ENCODE results near the gene VSTM2B.
"Not testable (repeated sequence)": the region's sequence is repeated elsewhere in the genome, so short reads cannot be mapped to it uniquely, and the experiment has no call there.

The VSTM2B gene

DNA sequence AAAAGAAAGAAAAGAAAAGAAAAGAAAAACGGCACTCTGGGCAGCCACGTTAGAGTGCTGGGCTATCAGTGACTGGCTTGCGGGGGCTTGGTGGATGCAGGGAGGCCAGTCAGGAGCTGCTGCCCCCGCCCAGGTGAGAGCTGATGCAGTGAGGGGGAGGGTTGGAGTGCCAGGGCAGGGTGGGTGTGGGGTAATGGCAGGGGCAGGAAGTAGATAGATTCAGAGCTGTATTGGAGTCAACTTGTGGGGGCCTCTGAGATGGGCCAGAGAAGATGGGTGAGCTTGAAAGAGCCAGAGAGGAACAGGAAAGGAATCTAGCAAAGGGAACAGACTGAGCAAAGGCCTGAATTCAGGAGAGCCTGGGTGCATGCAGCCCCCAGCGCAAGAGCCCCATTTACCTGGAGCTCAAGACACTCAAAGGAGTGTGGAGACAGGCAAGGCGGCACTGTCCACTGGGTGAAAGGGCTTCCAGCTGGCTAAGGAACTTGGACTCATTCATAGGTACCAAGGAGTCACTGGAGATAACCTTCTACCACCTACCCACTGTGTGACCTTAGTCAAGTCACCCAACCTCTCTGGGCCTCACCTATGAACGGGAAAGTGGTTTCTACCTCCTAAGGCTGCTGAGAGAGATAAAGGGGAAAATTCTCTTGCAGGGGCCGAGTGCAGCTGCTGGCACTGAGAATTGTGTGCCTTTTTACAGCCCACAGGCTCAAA is 20.2 kb downstream of the VSTM2B start:
- no peak for DNase-seq (ENCODE audit: low read depth)

GRCh38 chr19:29546583-29547190 is 20.9 kb downstream of the VSTM2B start:
- DNase-seq (ENCODE audit: low read depth) = no peak

GRCh38 chr19:29547361-29547960 is 21.7 kb downstream of the VSTM2B start:
- DNase-seq (ENCODE audit: low read depth) = no peak

DNA sequence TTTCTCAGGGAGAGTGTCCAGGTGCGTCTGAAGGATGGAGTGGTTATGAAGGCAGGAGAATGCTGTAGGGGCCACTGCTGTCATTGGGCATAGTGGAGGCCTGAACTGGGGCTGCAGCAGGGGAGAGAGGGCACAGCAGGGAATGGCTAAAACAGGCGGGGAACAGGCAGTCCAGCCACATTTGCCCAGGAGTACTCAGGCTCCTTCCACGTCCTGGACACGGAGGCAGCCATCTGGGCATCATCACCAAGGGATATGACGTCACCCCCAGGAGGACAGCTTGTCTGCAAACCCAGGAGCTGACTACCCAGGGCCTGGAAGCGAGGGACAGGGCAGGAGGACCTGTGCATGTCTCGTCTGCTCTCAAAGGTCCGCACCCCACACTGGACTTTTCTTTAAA is 22.2 kb downstream of the VSTM2B start:
- no peak for DNase-seq (ENCODE audit: low read depth)

- DNase-seq (ENCODE audit: low read depth) = no peak
Observed at GRCh38 chr19:29548483-29549085, 22.8 kb downstream of the VSTM2B start.

DNA sequence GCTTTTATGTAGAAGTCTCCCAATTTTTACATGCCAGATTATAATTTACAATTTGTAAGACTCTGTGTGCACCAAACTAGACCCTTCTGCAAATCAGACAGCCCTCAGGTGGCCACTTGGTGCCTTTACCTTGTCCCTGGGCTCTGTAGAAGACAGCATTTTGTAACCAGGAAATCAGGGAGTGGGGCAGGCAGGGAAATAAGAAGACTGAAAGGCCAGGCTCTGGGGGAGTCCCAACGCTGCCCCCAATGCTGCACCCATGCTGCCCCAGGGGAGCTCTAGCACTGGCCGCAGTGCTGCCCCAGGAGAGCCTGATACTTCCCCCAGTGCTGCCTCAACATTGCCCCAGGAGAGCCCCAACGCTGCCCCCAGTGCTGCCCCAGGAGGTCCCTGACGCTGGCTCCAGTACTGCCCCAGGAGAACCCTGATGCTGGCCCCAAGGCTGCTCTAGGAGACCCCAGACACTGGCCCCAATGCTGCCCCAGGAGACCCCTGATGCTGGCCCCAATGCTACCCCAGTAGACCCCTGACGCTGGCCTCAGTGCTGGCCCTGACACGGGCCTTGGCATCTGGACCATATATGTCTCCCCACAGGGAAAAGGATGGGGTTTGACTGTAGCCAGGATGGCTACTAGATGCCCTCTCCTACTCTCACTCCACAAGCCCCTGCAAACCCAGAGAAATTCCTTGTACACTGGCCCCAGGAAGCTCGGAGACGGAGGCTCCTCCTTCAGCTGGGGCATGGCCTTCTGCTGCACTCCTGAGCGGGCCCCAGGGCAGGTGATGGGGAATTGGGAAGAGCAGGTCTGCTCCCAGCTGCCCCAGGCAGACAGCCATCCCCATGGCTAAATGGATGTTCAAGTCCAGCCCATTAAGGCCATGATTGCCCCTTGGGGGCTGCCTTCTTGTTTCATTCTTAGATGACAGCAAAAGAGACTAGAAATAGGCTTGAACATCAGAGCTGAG is 23.6 kb downstream of the VSTM2B start:
- no peak for DNase-seq (ENCODE audit: low read depth)

GRCh38 chr19:29550896-29551295 is 25.1 kb downstream of the VSTM2B start:
- DNase-seq (ENCODE audit: low read depth) = no peak

DNA sequence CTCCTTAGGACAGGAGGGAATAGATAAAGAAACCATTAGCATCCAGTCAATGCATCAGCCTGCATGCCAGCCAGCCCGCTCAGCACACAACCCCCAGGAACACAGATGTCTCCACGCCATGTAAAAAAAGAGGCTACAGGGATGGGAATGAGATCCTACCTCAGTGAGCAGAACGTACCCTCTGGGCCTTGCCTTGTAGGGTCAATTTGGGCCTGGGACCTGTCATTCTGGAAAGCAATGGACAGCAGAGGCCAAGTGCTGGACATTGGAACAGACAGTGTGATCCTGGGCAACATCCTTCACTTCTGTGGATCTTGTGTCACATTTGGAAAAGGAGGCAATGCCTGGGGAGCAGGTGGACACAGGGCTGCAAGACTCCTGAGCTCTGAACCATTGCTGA is 26.0 kb downstream of the VSTM2B start:
- no peak for DNase-seq (ENCODE audit: low read depth)

GRCh38 chr19:29552454-29553280 is 26.9 kb downstream of the VSTM2B start:
- no peak for DNase-seq (ENCODE audit: low read depth)

DNA sequence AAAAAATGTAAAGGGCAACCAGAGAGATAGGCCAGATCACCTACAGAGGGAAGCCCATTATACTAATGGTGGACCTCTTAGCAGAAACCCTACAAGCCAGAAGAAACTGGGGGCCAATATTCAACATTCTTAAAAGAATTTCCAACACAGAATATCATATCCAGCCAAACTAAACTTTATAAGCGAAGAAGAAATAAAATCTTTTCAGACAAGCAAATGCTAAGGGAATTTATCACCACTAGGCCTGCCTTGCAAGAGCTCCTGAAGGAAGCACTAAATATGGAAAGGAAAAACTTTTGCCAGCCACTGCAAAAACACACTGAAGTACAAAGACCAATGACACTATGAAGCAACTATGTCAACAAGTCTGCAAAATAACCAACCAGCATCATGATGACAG is 28.4 kb downstream of the VSTM2B start:
- no peak for DNase-seq (ENCODE audit: low read depth)

DNA sequence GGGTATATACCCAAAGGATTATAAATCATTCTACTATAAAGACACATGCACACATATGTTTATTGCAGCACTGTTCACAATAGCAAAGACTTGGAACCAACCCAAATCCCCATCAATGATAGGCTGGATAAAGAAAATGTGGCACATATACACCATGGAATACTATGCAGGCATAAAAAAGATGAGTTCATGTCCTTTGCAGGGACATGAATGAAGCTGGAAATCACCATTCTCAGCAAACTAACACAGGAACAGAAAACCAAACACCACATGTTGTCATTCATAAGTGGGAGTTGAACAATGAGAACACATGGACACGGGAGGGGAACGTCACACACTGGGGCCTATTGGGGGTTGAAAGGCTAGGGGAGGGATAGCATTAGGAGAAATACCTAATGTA is 33.3 kb downstream of the VSTM2B start:
- not testable (repeated sequence) for DNase-seq (ENCODE audit: low read depth)

- DNase-seq (ENCODE audit: low read depth) = no peak
Observed at GRCh38 chr19:29559743-29560142, 33.9 kb downstream of the VSTM2B start.

DNA sequence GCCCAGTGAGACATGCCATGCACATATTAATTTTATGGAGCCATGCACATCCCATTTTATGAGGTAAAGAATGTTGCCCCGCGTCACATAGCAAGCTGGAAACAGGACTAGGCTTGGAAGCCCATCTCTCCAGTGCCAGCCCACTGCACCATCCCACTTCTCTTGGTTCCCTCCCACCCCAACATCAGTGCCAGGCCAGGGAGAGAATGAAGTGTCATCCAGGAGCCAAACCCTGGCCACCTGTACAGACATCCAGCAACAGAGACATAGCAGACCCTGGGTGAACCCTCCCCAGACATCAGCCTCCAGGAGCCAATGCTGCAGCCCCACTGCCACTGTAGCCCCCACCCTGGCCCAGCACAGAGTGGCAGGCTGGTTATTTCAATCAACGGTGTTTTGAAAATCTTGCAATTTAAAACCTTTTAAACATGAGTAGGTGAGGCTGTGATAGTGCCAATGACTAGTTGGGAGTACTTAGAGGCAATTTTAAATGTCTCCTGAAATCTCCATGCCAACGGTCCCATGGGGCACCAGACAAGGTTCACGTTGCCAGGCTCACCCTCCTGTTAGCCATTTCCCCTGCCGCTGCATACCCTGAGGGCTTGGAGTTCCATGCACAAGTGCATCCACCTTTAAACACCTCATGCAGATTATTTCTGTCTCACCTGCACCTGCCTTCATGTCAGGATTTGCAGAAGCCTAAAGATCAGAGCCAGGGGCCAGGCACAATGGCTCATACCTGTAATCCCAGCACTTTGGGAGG is 34.7 kb downstream of the VSTM2B start:
- no peak for DNase-seq (ENCODE audit: low read depth)

DNA sequence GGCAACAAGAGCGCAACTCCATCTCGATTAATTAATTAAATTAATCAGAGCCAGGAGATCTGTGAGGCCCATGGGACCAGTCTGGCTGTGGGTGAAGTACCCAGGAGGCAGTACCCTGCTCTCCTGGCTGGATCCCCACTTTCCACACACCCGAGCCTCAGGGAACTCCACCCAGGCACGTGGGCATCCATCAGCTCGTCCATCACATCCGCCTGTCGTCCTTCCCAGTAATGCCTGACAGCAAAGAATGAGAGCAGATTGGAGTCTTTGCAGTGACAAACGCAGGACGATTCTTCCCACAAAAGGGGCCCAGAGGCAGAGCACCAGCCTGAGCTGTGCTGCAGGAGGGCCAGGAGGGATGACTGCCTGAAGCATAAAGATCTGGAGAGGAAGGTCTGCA is 35.8 kb downstream of the VSTM2B start:
- DNase-seq (ENCODE audit: low read depth) = no peak

GRCh38 chr19:29562299-29563297 is 36.8 kb downstream of the VSTM2B start:
- DNase-seq (ENCODE audit: low read depth) = no peak

GRCh38 chr19:29563486-29564101 is 37.8 kb downstream of the VSTM2B start:
- DNase-seq (ENCODE audit: low read depth) = no peak

DNA sequence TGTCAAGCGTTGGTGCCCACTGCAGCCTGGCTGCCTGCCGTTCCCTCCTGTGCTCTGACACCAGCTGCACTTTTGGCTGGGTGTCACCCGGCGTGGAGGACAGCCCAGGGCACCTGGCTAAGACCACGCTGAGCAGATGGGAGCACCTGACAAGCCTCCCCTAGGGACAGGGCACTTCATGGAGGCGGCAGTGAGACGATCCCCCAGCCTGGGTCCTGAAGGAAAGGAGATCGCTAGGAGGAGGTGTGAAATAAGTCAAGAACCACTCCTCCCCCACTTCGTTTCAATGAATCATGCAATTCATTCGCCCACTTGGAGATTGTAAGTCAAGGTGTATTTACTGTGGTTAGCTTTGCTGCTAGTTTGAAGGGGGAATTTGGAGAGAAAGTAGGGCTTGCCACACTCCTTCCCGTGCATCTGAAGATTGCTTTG is 38.8 kb downstream of the VSTM2B start:
- DNase-seq (ENCODE audit: low read depth) = no peak

DNA sequence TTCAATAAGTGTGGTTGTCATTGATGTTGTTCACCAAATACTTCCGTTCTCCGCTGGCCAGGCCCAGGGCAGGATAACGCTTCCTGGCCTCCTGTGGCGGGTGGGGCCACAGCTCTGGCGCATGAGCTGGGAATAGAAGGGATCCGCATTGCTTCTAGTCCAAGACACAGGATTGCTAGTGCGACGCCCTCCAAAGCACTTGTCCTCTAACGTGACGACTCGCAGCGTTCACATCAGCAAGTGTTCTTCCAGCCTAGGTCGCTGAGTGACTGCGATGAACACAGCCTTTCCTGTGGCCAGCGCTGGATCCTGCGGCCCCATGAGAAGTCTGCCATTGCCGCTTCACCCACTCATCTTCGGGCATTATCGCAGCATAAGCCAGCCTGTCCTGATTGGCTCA is 39.4 kb downstream of the VSTM2B start:
- no peak for DNase-seq (ENCODE audit: low read depth)

All from activated T-cell treated with anti-CD3 and anti-CD28 coated beads for 48 hours (primary cell).